ENCODE results near the gene TMEM229B. TPM values are rescaled to one million over a fixed set of nuclear protein-coding genes. Genes with fewer than 3 reads are reported as not detected.

Gene TMEM229B
- total RNA-seq, 1 donor from 2014 or later = 1.3 TPM

GRCh38 chr14:67425608-67426007 lies 62.9 kb downstream of the TMEM229B start:
- H3K4me1 ChIP-seq (ENCODE audit: insufficient read depth, low read length) = peaks cover 6% of the 10 kb centered on the region
- no peak overlapping the region for H3K9ac ChIP-seq (ENCODE audit: low read length)
- no peak overlapping the region for H3K27ac ChIP-seq (ENCODE audit: low read depth, low read length)
- H3K27me3 ChIP-seq (ENCODE audit: insufficient read depth, low read length) = peaks cover 4% of the 10 kb centered on the region
- no peak for DNase-seq (ENCODE audit: low read depth)
- H3K36me3 ChIP-seq (ENCODE audit: insufficient read depth, low read length) = no peaks in the 10 kb centered on the region
- Mint-ChIP-seq H3K4me1 (ENCODE audit: low read depth, unreplicated experiment) (peaks cover 9% of the 10 kb centered on the region), H3K27me3 (ENCODE audit: low read depth, unreplicated experiment) (peaks cover 11% of the 10 kb centered on the region), H3K4me3 (ENCODE audit: unreplicated experiment) (no peak overlapping the region), H3K36me3 (ENCODE audit: low read depth, unreplicated experiment) (no peaks in the 10 kb centered on the region), H3K27ac (ENCODE audit: unreplicated experiment) (no peak overlapping the region), H3K9me3 (ENCODE audit: unreplicated experiment) (peaks cover 5% of the 10 kb centered on the region)
- H3K9me3 ChIP-seq (ENCODE audit: insufficient read depth, low read depth, low read length) = no peaks in the 10 kb centered on the region
- FAIRE-seq = no peak
- no peak overlapping the region for H3K4me2 ChIP-seq (ENCODE audit: low read length)
- H4K20me1 ChIP-seq (ENCODE audit: insufficient read depth, low read length) = no peaks in the 10 kb centered on the region
- H2AFZ ChIP-seq (ENCODE audit: low read depth, low read length) = no peak overlapping the region
- no peak overlapping the region for H3K4me3 ChIP-seq (ENCODE audit: insufficient read depth, low read depth, low read length)
- TF ChIP-seq CTCF (IDR thresholded peaks at IDR 0.05; ENCODE audit: insufficient read depth, low read depth, low read length) (no peak), EZH2 (IDR thresholded peaks at IDR 0.05; ENCODE audit: insufficient read depth, low read length) (no peak)
- no peaks in the 10 kb centered on the region for H3K79me2 ChIP-seq (ENCODE audit: insufficient read depth, low read length)

- Mint-ChIP-seq H3K4me3 (ENCODE audit: unreplicated experiment) (no peak overlapping the region), H3K4me1 (ENCODE audit: low read depth, unreplicated experiment) (peaks cover 9% of the 10 kb centered on the region), H3K36me3 (ENCODE audit: low read depth, unreplicated experiment) (no peaks in the 10 kb centered on the region), H3K27ac (ENCODE audit: unreplicated experiment) (no peak overlapping the region), H3K9me3 (ENCODE audit: unreplicated experiment) (peaks cover 5% of the 10 kb centered on the region), H3K27me3 (ENCODE audit: low read depth, unreplicated experiment) (peaks cover 8% of the 10 kb centered on the region)
- H3K79me2 ChIP-seq (ENCODE audit: insufficient read depth, low read length) = no peaks in the 10 kb centered on the region
- H3K9ac ChIP-seq (ENCODE audit: low read length) = no peak overlapping the region
- H3K4me3 ChIP-seq (ENCODE audit: insufficient read depth, low read depth, low read length) = no peak overlapping the region
- no peak for TF ChIP-seq EZH2 (IDR thresholded peaks at IDR 0.05; ENCODE audit: insufficient read depth, low read length)
- TF ChIP-seq CTCF (IDR thresholded peaks at IDR 0.05; ENCODE audit: insufficient read depth, low read depth, low read length) = no peak
- H3K27ac ChIP-seq (ENCODE audit: low read depth, low read length) = no peak overlapping the region
- no peaks in the 10 kb centered on the region for H3K9me3 ChIP-seq (ENCODE audit: insufficient read depth, low read depth, low read length)
- H3K4me2 ChIP-seq (ENCODE audit: low read length) = no peak overlapping the region
- H4K20me1 ChIP-seq (ENCODE audit: insufficient read depth, low read length) = no peaks in the 10 kb centered on the region
- H3K27me3 ChIP-seq (ENCODE audit: insufficient read depth, low read length) = peaks cover 4% of the 10 kb centered on the region
- H3K36me3 ChIP-seq (ENCODE audit: insufficient read depth, low read length) = no peaks in the 10 kb centered on the region
- DNase-seq (ENCODE audit: low read depth) (no peak), FAIRE-seq (no peak)
- H3K4me1 ChIP-seq (ENCODE audit: insufficient read depth, low read length) = peaks cover 6% of the 10 kb centered on the region
- no peak overlapping the region for H2AFZ ChIP-seq (ENCODE audit: low read depth, low read length)
Measured at GRCh38 chr14:67424539-67424938, 64.0 kb downstream of the TMEM229B start.

GRCh38 chr14:67423424-67423823 lies 65.1 kb downstream of the TMEM229B start:
- TF ChIP-seq EZH2 (IDR thresholded peaks at IDR 0.05; ENCODE audit: insufficient read depth, low read length) (no peak), CTCF (IDR thresholded peaks at IDR 0.05; ENCODE audit: insufficient read depth, low read depth, low read length) (no peak)
- H3K4me2 ChIP-seq (ENCODE audit: low read length) = no peak overlapping the region

More at GRCh38 chr14:67423424-67423823, 65.1 kb downstream of the TMEM229B start:
- peaks cover 4% of the 10 kb centered on the region for H3K27me3 ChIP-seq (ENCODE audit: insufficient read depth, low read length)
- Mint-ChIP-seq H3K9me3 (ENCODE audit: unreplicated experiment) (peaks cover 5% of the 10 kb centered on the region), H3K27me3 (ENCODE audit: low read depth, unreplicated experiment) (peaks cover 8% of the 10 kb centered on the region), H3K4me1 (ENCODE audit: low read depth, unreplicated experiment) (peaks cover 5% of the 10 kb centered on the region), H3K27ac (ENCODE audit: unreplicated experiment) (no peak overlapping the region), H3K4me3 (ENCODE audit: unreplicated experiment) (no peak overlapping the region), H3K36me3 (ENCODE audit: low read depth, unreplicated experiment) (no peaks in the 10 kb centered on the region)
- peaks cover 12% of the 10 kb centered on the region for H3K4me1 ChIP-seq (ENCODE audit: insufficient read depth, low read length)
- H4K20me1 ChIP-seq (ENCODE audit: insufficient read depth, low read length) = no peaks in the 10 kb centered on the region
- no peaks in the 10 kb centered on the region for H3K9me3 ChIP-seq (ENCODE audit: insufficient read depth, low read depth, low read length)
- no peak for DNase-seq (ENCODE audit: low read depth)
- FAIRE-seq = no peak
- no peak overlapping the region for H3K9ac ChIP-seq (ENCODE audit: low read length)
- no peak overlapping the region for H3K4me3 ChIP-seq (ENCODE audit: insufficient read depth, low read depth, low read length)
- H3K27ac ChIP-seq (ENCODE audit: low read depth, low read length) = no peak overlapping the region
- no peaks in the 10 kb centered on the region for H3K79me2 ChIP-seq (ENCODE audit: insufficient read depth, low read length)
- no peak overlapping the region for H2AFZ ChIP-seq (ENCODE audit: low read depth, low read length)
- no peaks in the 10 kb centered on the region for H3K36me3 ChIP-seq (ENCODE audit: insufficient read depth, low read length)
